Measurements from ENCODE around the gene WWOX. TPM values are rescaled to one million over a fixed set of nuclear protein-coding genes. Genes with fewer than 3 reads are reported as not detected.

Gene WWOX
- total and polyA plus RNA-seq, 2 of the 13 experiments (the other 11 are each of a cell fraction or from before 2014, with no cell fraction given) = 9.1 to 37.4 TPM

GRCh38 chr16:78729687-78730086 is 630.2 kb downstream of the WWOX start (continued):
- TF ChIP-seq FOXO1 (CRISPR knock-in tag; IDR thresholded peaks at IDR 0.05) = peak; percentile 68; the same call in 1 of the 2 replicates
- TF ChIP-seq SKI (IDR thresholded peaks at IDR 0.05; ENCODE audit: partially characterized antibody) = peak; percentile 28
- no peak for TF ChIP-seq ZNF224 (CRISPR knock-in tag; IDR thresholded peaks at IDR 0.05)
- TF ChIP-seq NCOR1 (IDR thresholded peaks at IDR 0.05; ENCODE audit: borderline replicate concordance, low read length) = 0 out of 2 replicates have a peak, but pooled peaks have one; percentile 60
- TF ChIP-seq TFE3 (CRISPR knock-in tag; IDR thresholded peaks at IDR 0.05) = 0 out of 2 replicates have a peak, but pooled peaks have one; percentile 35
- TF ChIP-seq ZKSCAN8 (CRISPR knock-in tag; IDR thresholded peaks at IDR 0.05; ENCODE audit: borderline replicate concordance) = peak; percentile 42; the same call in 1 of the 2 replicates
- 0 out of 2 replicates have a peak, but pooled peaks have one; percentile 17 for TF ChIP-seq DPF2 (CRISPR knock-in tag; IDR thresholded peaks at IDR 0.05; ENCODE audit: borderline replicate concordance, low read depth)
- TF ChIP-seq RARA (CRISPR knock-in tag; IDR thresholded peaks at IDR 0.05) = peak; percentile 81
- no peak for TF ChIP-seq THAP9 (CRISPR knock-in tag; IDR thresholded peaks at IDR 0.05; ENCODE audit: borderline replicate concordance)
- no peak for TF ChIP-seq ZNF337 (CRISPR knock-in tag; IDR thresholded peaks at IDR 0.05; ENCODE audit: borderline replicate concordance, low read depth)
- no peak for TF ChIP-seq ZEB1 (IDR thresholded peaks at IDR 0.05; ENCODE audit: insufficient replicate concordance, low read depth)
- TF ChIP-seq NFRKB (IDR thresholded peaks at IDR 0.05) = no peak
- TF ChIP-seq FOXM1 (CRISPR knock-in tag; IDR thresholded peaks at IDR 0.05) = 0 out of 2 replicates have a peak, but pooled peaks have one; percentile 48
- TF ChIP-seq HOXA3 (CRISPR knock-in tag; IDR thresholded peaks at IDR 0.05) = peak; percentile 76
- TF ChIP-seq ZC3H13 (CRISPR knock-in tag; IDR thresholded peaks at IDR 0.05) = no peak
- TF ChIP-seq ZNF260 (CRISPR knock-in tag; IDR thresholded peaks at IDR 0.05; ENCODE audit: borderline replicate concordance, low read depth) = no peak
- TF ChIP-seq BHLHE40 (IDR thresholded peaks at IDR 0.05; ENCODE audit: low read length) = no peak
- no peak for TF ChIP-seq CREB1 (IDR thresholded peaks at IDR 0.05)
- 0 out of 2 replicates have a peak, but pooled peaks have one; percentile 34 for TF ChIP-seq CREB1 (CRISPR knock-in tag; IDR thresholded peaks at IDR 0.05)
- peak; percentile 26; the same call in 1 of the 2 replicates for TF ChIP-seq KDM3A (CRISPR knock-in tag; IDR thresholded peaks at IDR 0.05; ENCODE audit: low read depth)
- no peak for TF ChIP-seq CSRNP2 (CRISPR knock-in tag; conservative IDR thresholded peaks at IDR 0.05; ENCODE audit: low read depth)
- TF ChIP-seq ONECUT2 (CRISPR knock-in tag; IDR thresholded peaks at IDR 0.05) = peak; percentile 62
- TF ChIP-seq RXRB (CRISPR knock-in tag; IDR thresholded peaks at IDR 0.05; ENCODE audit: borderline replicate concordance) = peak; percentile 78
- TF ChIP-seq ZMYM3 (CRISPR knock-in tag; IDR thresholded peaks at IDR 0.05) = peak; percentile 71; the same call in 1 of the 2 replicates
- TF ChIP-seq ZFY (CRISPR knock-in tag; IDR thresholded peaks at IDR 0.05) = no peak
- no peak for TF ChIP-seq HNRNPUL1 (IDR thresholded peaks at IDR 0.05; ENCODE audit: low read depth, low read length)
- TF ChIP-seq GABPB1 (CRISPR knock-in tag; IDR thresholded peaks at IDR 0.05) = peak; percentile 9; the same call in 1 of the 2 replicates
- peak; percentile 98 for TF ChIP-seq CEBPB (IDR thresholded peaks at IDR 0.05; ENCODE audit: borderline replicate concordance, low read depth, low read length)
